ENCODE results near the gene LAMTOR3. TPM values are rescaled to one million over a fixed set of nuclear protein-coding genes. Genes with fewer than 3 reads are reported as not detected.

The LAMTOR3 gene
- total and polyA plus RNA-seq, 2 experiments from 2014 or later = 40.8 to 64.5 TPM

DNA sequence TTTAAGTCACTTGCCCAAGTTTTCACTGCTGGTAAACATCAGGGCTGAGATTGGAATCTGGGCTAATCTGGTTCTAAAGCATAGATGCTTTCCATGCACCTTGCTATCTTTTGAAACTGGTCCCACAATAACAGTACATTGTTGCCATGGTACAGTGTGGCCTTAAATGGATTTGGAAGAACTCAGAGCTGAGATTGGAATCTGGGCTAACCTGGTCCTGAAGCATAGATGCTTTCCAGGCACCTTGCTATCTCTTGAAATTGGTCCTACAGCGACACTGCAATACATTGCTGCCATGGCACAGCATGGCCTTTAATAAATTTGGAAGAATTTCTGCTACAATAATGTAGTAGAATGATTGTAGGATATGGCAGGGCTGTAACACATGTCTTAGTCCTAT, 49.0 kb downstream of the LAMTOR3 start:
- H3K36me3 ChIP-seq (ENCODE audit: insufficient read depth) = no peaks in the 10 kb centered on the region
- TF ChIP-seq REST (IDR thresholded peaks at IDR 0.05; ENCODE audit: unreplicated experiment) (no peak), CREB1 (CRISPR knock-in tag; IDR thresholded peaks at IDR 0.05; ENCODE audit: low read depth) (no peak), NANOG (IDR thresholded peaks at IDR 0.05; ENCODE audit: borderline replicate concordance) (no peak), ZNF331 (CRISPR knock-in tag; IDR thresholded peaks at IDR 0.05; ENCODE audit: low read depth) (no peak), ZNF114 (CRISPR knock-in tag; IDR thresholded peaks at IDR 0.05) (no peak), ZNF462 (CRISPR knock-in tag; IDR thresholded peaks at IDR 0.05) (no peak), POLR2AphosphoS5 (IDR thresholded peaks at IDR 0.05; ENCODE audit: low read depth) (no peak), EZH2 (IDR thresholded peaks at IDR 0.05; ENCODE audit: low read depth, unreplicated experiment) (no peak), STAT1 (IDR thresholded peaks at IDR 0.05; ENCODE audit: unreplicated experiment) (no peak), JUNB (IDR thresholded peaks at IDR 0.05; ENCODE audit: unreplicated experiment) (no peak), EZH2phosphoT487 (IDR thresholded peaks at IDR 0.05; ENCODE audit: unreplicated experiment) (no peak)
- TF ChIP-seq, protein P1, sequence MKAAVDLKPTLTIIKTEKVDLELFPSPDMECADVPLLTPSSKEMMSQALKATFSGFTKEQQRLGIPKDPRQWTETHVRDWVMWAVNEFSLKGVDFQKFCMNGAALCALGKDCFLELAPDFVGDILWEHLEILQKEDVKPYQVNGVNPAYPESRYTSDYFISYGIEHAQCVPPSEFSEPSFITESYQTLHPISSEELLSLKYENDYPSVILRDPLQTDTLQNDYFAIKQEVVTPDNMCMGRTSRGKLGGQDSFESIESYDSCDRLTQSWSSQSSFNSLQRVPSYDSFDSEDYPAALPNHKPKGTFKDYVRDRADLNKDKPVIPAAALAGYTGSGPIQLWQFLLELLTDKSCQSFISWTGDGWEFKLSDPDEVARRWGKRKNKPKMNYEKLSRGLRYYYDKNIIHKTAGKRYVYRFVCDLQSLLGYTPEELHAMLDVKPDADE (IDR thresholded peaks at IDR 0.05) = no peak
- TF ChIP-seq, protein P2, sequence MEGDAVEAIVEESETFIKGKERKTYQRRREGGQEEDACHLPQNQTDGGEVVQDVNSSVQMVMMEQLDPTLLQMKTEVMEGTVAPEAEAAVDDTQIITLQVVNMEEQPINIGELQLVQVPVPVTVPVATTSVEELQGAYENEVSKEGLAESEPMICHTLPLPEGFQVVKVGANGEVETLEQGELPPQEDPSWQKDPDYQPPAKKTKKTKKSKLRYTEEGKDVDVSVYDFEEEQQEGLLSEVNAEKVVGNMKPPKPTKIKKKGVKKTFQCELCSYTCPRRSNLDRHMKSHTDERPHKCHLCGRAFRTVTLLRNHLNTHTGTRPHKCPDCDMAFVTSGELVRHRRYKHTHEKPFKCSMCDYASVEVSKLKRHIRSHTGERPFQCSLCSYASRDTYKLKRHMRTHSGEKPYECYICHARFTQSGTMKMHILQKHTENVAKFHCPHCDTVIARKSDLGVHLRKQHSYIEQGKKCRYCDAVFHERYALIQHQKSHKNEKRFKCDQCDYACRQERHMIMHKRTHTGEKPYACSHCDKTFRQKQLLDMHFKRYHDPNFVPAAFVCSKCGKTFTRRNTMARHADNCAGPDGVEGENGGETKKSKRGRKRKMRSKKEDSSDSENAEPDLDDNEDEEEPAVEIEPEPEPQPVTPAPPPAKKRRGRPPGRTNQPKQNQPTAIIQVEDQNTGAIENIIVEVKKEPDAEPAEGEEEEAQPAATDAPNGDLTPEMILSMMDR (conservative IDR thresholded peaks at IDR 0.05; ENCODE audit: low read depth in 2 of 2) = no peak
- ATAC-seq = no peak

More for the DNA sequence above, 49.0 kb downstream of the LAMTOR3 start:
- Histone ChIP-seq H3K79me2 (replicated peaks; ENCODE audit: insufficient read depth) (no peaks in the 10 kb centered on the region), H3K27me3 (ENCODE audit: insufficient read depth) (no peaks in the 10 kb centered on the region), H3F3A (replicated peaks; ENCODE audit: low read depth) (no peaks in the 10 kb centered on the region), H4K20me1 (replicated peaks; ENCODE audit: insufficient read depth) (no peaks in the 10 kb centered on the region), H3K27ac (ENCODE audit: low read depth) (no peak overlapping the region), H3K4me1 (ENCODE audit: insufficient read depth) (no peaks in the 10 kb centered on the region), H3K4me3 (no peak overlapping the region), H3K4me2 (no peak overlapping the region), H3K9me2 (ENCODE audit: insufficient read depth) (no peaks in the 10 kb centered on the region), H2AFZ (no peak overlapping the region)
- Mint-ChIP-seq H3K27me3 (ENCODE audit: insufficient read depth, low read depth, poor library complexity) (no peaks in the 10 kb centered on the region), H3K36me3 (ENCODE audit: low read depth) (no peaks in the 10 kb centered on the region), H3K4me3 (no peak overlapping the region), H3K27ac (no peak overlapping the region), H3K9me3 (no peaks in the 10 kb centered on the region), H3K4me1 (no peaks in the 10 kb centered on the region)
- no peak for DNase-seq (ENCODE audit: low spot score)

Measured in GM23338 (cell line).